Suprapubic skin (tissue), 4 donors: ENCODE results near the gene ZNF143.

ENCODE experiments used
- EP300 ChIP-seq: sonication (generic); formaldehyde crosslinking; IDR thresholded peaks from one replicate; pipeline ENCODE4 v1.6.1; 2017; ENCODE audit warnings: antibody characterized with exemption
- POLR2A ChIP-seq, 2 donors: fragments of 450-650 bp; IDR thresholded peaks; one replicate each; pipeline ENCODE4 v1.6.1; 2017; ENCODE audit warnings: antibody characterized with exemption in 2 of 2, mild to moderate bottlenecking in 2 of 2, moderate library complexity in 2 of 2
- POLR2AphosphoS5 ChIP-seq, 3 donors: sonication (generic); formaldehyde crosslinking; IDR thresholded peaks; one replicate each; pipeline ENCODE4 v1.6.1; 2017; ENCODE audit warnings: antibody characterized with exemption in 3 of 3
- TF ChIP-seq, protein P1 (sequence below), 2 donors: fragments of 200-600 bp in 1 of 2; fragments of 450-650 bp in 1 of 2; sonication (generic) in 1 of 2; IDR thresholded peaks; one replicate each; pipeline ENCODE4 v1.5.1; 2016 to 2019; ENCODE audit warnings: antibody characterized with exemption in 2 of 2, mild to moderate bottlenecking in 1 of 2, moderate library complexity in 1 of 2

DNA sequence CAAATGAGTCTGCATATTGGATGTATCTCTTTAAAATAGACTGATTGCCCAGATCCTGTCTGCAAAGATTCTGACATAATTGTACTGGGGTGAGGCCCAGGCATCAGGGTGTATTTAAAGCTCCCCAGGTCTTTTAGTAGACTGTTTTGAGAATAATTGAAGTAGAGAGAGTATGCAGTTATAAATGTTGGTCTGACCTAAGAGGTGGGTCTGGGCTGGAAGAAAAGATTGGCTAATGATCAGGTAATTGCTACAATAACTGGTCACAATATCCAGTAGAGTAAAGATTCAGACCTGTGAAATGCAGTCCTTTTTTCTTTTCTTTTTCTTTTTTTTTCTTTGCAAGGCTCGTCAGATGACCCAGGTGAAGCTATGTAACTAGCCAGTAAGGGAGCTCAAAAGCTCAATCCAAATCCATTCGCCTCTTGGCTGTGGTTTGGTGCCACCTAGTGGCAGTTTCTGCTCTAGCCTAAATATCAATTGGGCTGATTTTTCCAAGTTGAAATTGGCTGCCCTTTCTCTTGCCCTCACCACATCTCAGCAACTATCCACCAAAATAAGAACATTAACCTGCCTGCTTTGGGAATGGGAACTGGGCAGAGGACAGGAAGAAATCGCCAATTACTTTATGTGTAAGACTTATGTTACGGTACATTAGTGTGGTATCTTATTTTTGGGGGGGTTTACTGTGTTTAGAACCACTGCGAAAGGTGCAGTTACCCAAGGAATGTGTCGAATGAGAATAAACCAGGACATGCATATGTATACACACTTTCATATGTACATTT lies 45.9 kb downstream of the ZNF143 start:
- no peak for TF ChIP-seq POLR2A (IDR thresholded peaks at IDR 0.05)
- TF ChIP-seq, protein P1, sequence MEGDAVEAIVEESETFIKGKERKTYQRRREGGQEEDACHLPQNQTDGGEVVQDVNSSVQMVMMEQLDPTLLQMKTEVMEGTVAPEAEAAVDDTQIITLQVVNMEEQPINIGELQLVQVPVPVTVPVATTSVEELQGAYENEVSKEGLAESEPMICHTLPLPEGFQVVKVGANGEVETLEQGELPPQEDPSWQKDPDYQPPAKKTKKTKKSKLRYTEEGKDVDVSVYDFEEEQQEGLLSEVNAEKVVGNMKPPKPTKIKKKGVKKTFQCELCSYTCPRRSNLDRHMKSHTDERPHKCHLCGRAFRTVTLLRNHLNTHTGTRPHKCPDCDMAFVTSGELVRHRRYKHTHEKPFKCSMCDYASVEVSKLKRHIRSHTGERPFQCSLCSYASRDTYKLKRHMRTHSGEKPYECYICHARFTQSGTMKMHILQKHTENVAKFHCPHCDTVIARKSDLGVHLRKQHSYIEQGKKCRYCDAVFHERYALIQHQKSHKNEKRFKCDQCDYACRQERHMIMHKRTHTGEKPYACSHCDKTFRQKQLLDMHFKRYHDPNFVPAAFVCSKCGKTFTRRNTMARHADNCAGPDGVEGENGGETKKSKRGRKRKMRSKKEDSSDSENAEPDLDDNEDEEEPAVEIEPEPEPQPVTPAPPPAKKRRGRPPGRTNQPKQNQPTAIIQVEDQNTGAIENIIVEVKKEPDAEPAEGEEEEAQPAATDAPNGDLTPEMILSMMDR (IDR thresholded peaks at IDR 0.05): peak; percentile 75 to 87
- no peak for TF ChIP-seq EP300
- TF ChIP-seq POLR2AphosphoS5 (IDR thresholded peaks at IDR 0.05): no peak
